DOHH2 (cell line): ENCODE measurements around the gene RABGAP1.

Experiments
- CTCF ChIP-seq: fragments of 200-600 bp; sonication (generic); IDR thresholded peaks from one replicate; pipeline ENCODE4 v1.5.1; 2014; ENCODE audit warnings: antibody characterized with exemption, mild to moderate bottlenecking, low read depth, low read length; ENCODE audit not compliant: poor library complexity, severe bottlenecking
- EZH2phosphoT487 ChIP-seq: fragments of 200-600 bp; sonication (generic); IDR thresholded peaks from 2 replicates; pipeline ENCODE4 v1.6.1; 2017; ENCODE audit warnings: borderline replicate concordance, mild to moderate bottlenecking, antibody characterized with exemption, low read length, moderate library complexity, mixed read lengths

GRCh38 chr9:123008909-123009308 is 68.1 kb downstream of the RABGAP1 start:
- TF ChIP-seq CTCF (no peak), EZH2phosphoT487 (no peak)
